Measurements from ENCODE around the gene CACNA1I. TPM values are rescaled to one million over a fixed set of nuclear protein-coding genes. Genes with fewer than 3 reads are reported as not detected.

The CACNA1I gene
- total and polyA plus RNA-seq, 2 of the 8 experiments (the other 6 are each of a cell fraction or from before 2014, with no cell fraction given) = 0.77 to 1.2 TPM

GRCh38 chr22:39612811-39613548 is 42.4 kb downstream of the CACNA1I start:
- no peak overlapping the region for H2BK20ac ChIP-seq (ENCODE audit: low read length)
- peaks cover 0 to 2% of the 10 kb centered on the region in 2 experiments for H4K20me1 ChIP-seq (replicated peaks in 1 of 2; ENCODE audit: control insufficient read depth in 1 of 2, insufficient read depth in 2 of 2, low read length in 2 of 2)
- H3K9me3 ChIP-seq (ENCODE audit: insufficient read depth in 2 of 2, low read depth in 1 of 2, low read length in 1 of 2) = peaks cover 0 to 7% of the 10 kb centered on the region in 2 experiments; a peak in 1 of 4 replicates
- no peak overlapping the region for H2BK120ac ChIP-seq (replicated peaks; ENCODE audit: low read depth, low read length)
- H3K14ac ChIP-seq (ENCODE audit: insufficient read length) = no peak overlapping the region
- FAIRE-seq (no peak), DNase-seq (ENCODE audit: low read depth in 1 of 2, low spot score in 2 of 2) (no peak)
- no peak overlapping the region for H3K27ac ChIP-seq (ENCODE audit: low read depth, low read length)
- POLR2A ChIA-PET (ENCODE audit: partially characterized antibody) = interaction anchor here (1.1 kb wide), 1 partner anchor 8 kb away, joined by 3 read pairs; no protein-coding TSS in a partner anchor
- no peaks in the 10 kb centered on the region; a peak in 2 of 7 replicates for H3K27me3 ChIP-seq (replicated peaks in 1 of 4; ENCODE audit: control insufficient read depth in 3 of 4, extremely low read depth in 1 of 4, insufficient read depth in 3 of 4, low read length in 3 of 4)
- WGBS, 2 experiments (ENCODE audit: extremely low coverage in 1 of 2, insufficient coverage in 1 of 2, insufficient read length in 1 of 2, insufficient replicate concordance in 2 of 2, low coverage in 1 of 2, low lambda C conversion rate in 2 of 2, missing lambda C conversion rate in 1 of 2) = 89% methylated on average over 7 of the region's 7 CpGs; no CpG with 5 or more reads in 1 of the 2 experiments
- no peak overlapping the region for H3K9ac ChIP-seq (replicated peaks in 1 of 4; ENCODE audit: extremely low read depth in 1 of 4, low read depth in 3 of 4, low read length in 3 of 4)
- H3K4me3 ChIP-seq (ENCODE audit: extremely low read depth in 1 of 4, insufficient read depth in 2 of 4, low read depth in 3 of 4, low read length in 4 of 4) = no peak overlapping the region
- H4K8ac ChIP-seq (ENCODE audit: extremely low read depth, insufficient read depth, low read length) = no peak overlapping the region
- H2AFZ ChIP-seq (ENCODE audit: low read length) = no peak overlapping the region
- H3K4me1 ChIP-seq (replicated peaks in 1 of 4; ENCODE audit: control insufficient read depth in 3 of 4, insufficient read depth in 4 of 4, low read length in 3 of 4) = peaks cover 0 to 8% (median 2%) of the 10 kb centered on the region in 4 experiments; a peak in 3 of 7 replicates
- H3K4me2 ChIP-seq (ENCODE audit: insufficient read depth in 1 of 2, low read depth in 2 of 2, low read length in 2 of 2) = no peak overlapping the region
- no peak overlapping the region for H2BK12ac ChIP-seq (ENCODE audit: low read depth, low read length)
- CTCF ChIA-PET (ENCODE audit: partially characterized antibody) = interaction anchor here (2.1 to 3.9 kb wide), 2 partner anchors 9 to 11 kb away, joined by 7 to 15 read pairs; no protein-coding TSS in a partner anchor
- H4K91ac ChIP-seq (replicated peaks; ENCODE audit: insufficient read length, low read length) = no peak overlapping the region
- no peak overlapping the region for H2AK5ac ChIP-seq (ENCODE audit: low read depth, low read length)
- no peaks in the 10 kb centered on the region for H3K79me2 ChIP-seq (ENCODE audit: control insufficient read depth in 1 of 2, insufficient read depth in 2 of 2, low read length in 2 of 2)
- no peaks in the 10 kb centered on the region for H3K79me1 ChIP-seq (ENCODE audit: low read depth, low read length)
- no peak overlapping the region for H2BK5ac ChIP-seq (ENCODE audit: low read depth, low read length)
- no peak overlapping the region for H3K56ac ChIP-seq (replicated peaks; ENCODE audit: insufficient read length, low read depth, low read length)
- no peak overlapping the region for H3K18ac ChIP-seq (ENCODE audit: extremely low read depth, low read length)
- no peak overlapping the region for H2BK15ac ChIP-seq (ENCODE audit: low read length)
- no peak overlapping the region for H3K23ac ChIP-seq (ENCODE audit: insufficient read length)
- no peak overlapping the region for H3K4ac ChIP-seq (replicated peaks; ENCODE audit: insufficient read length, low read depth, low read length)
- H4K5ac ChIP-seq (ENCODE audit: insufficient read length, low read depth, low read length) = no peak overlapping the region
- peaks cover 2% of the 10 kb centered on the region; the same call in 1 of the 2 replicates for H3K23me2 ChIP-seq (ENCODE audit: low read depth, low read length)
- no peaks in the 10 kb centered on the region for H3K36me3 ChIP-seq (ENCODE audit: control insufficient read depth in 2 of 4, insufficient read depth in 4 of 4, low read length in 3 of 4)
- TF ChIP-seq, protein P1, sequence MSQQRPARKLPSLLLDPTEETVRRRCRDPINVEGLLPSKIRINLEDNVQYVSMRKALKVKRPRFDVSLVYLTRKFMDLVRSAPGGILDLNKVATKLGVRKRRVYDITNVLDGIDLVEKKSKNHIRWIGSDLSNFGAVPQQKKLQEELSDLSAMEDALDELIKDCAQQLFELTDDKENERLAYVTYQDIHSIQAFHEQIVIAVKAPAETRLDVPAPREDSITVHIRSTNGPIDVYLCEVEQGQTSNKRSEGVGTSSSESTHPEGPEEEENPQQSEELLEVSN (IDR thresholded peaks at IDR 0.05) = no peak
- TF ChIP-seq HDAC2 (IDR thresholded peaks at IDR 0.05; ENCODE audit: borderline replicate concordance in 1 of 2, low read depth in 2 of 2, low read length in 2 of 2) (no peak), NRF1 (IDR thresholded peaks at IDR 0.05; ENCODE audit: low read depth, low read length) (no peak), POLR2A (IDR thresholded peaks at IDR 0.05; ENCODE audit: control extremely low read depth in 1 of 2, low read depth in 2 of 2, low read length in 2 of 2) (no peak), KDM5A (IDR thresholded peaks at IDR 0.05; ENCODE audit: low read length) (no peak), FOSL1 (IDR thresholded peaks at IDR 0.05; ENCODE audit: insufficient read depth, low read depth, low read length) (no peak), MAFK (IDR thresholded peaks at IDR 0.05; ENCODE audit: low read depth, low read length) (no peak), RFX5 (IDR thresholded peaks at IDR 0.05; ENCODE audit: borderline replicate concordance, low read depth, low read length) (no peak), KDM4A (IDR thresholded peaks at IDR 0.05; ENCODE audit: low read depth, low read length, severe bottlenecking) (no peak), POLR2AphosphoS5 (IDR thresholded peaks at IDR 0.05; ENCODE audit: low read depth, low read length) (no peak)
- TF ChIP-seq, protein P2, sequence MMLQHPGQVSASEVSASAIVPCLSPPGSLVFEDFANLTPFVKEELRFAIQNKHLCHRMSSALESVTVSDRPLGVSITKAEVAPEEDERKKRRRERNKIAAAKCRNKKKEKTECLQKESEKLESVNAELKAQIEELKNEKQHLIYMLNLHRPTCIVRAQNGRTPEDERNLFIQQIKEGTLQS (IDR thresholded peaks at IDR 0.05; ENCODE audit: insufficient read depth, low read depth, low read length) = no peak
